ENCODE data around the gene MAML2.

Gene MAML2

GRCh38 chr11:96026310-96026709 is 316.7 kb downstream of the MAML2 start:
- DNase-seq: no peak

- DNase-seq: no peak
Observed at GRCh38 chr11:96024666-96025065, 318.3 kb downstream of the MAML2 start.

GRCh38 chr11:96023275-96023674 is 319.7 kb downstream of the MAML2 start:
- DNase-seq: no peak

GRCh38 chr11:96021901-96022650 is 320.9 kb downstream of the MAML2 start:
- DNase-seq: no peak

GRCh38 chr11:96019810-96020747 is 322.9 kb downstream of the MAML2 start:
- DNase-seq: no peak

- no peak for DNase-seq
Observed at GRCh38 chr11:96019281-96019680, 323.7 kb downstream of the MAML2 start.

- DNase-seq: no peak
Observed at GRCh38 chr11:96017856-96018255, 325.1 kb downstream of the MAML2 start.

GRCh38 chr11:96016978-96017502 is 326.0 kb downstream of the MAML2 start:
- DNase-seq: no peak

- no peak for DNase-seq
Observed at GRCh38 chr11:96015906-96016565, 327.0 kb downstream of the MAML2 start.

- peak; percentile 62 to 67 for DNase-seq
Observed at GRCh38 chr11:96014217-96014616, 328.8 kb downstream of the MAML2 start.

GRCh38 chr11:96013461-96014213 is 329.4 kb downstream of the MAML2 start:
- no peak for DNase-seq

GRCh38 chr11:96012086-96012824 is 330.7 kb downstream of the MAML2 start:
- peak; percentile 66 to 76 for DNase-seq

GRCh38 chr11:96010683-96011082 is 332.3 kb downstream of the MAML2 start:
- DNase-seq: no peak

- DNase-seq: no peak
Observed at GRCh38 chr11:96008161-96008720, 334.8 kb downstream of the MAML2 start.

- no peak for DNase-seq
Observed at GRCh38 chr11:96006037-96006436, 337.0 kb downstream of the MAML2 start.

- DNase-seq: no peak
Observed at GRCh38 chr11:96004862-96005261, 338.1 kb downstream of the MAML2 start.

- DNase-seq: no peak
Observed at GRCh38 chr11:96002754-96003290, 340.2 kb downstream of the MAML2 start.

- DNase-seq: no peak
Observed at GRCh38 chr11:96002339-96002738, 340.7 kb downstream of the MAML2 start.

GRCh38 chr11:96001037-96001436 is 342.0 kb downstream of the MAML2 start:
- DNase-seq: no peak

GRCh38 chr11:95999711-96000406 is 343.1 kb downstream of the MAML2 start:
- DNase-seq: no peak

Measured in inflammatory macrophage treated with lipopolysaccharide for 1 hour (primary cell).